Activated gamma-delta T cell (primary cell): ENCODE results near the gene ERAL1.
"Not testable (repeated sequence)": the region's sequence is repeated elsewhere in the genome, so short reads cannot be mapped to it uniquely, and the experiment has no call there.

Experiments used
- DNase-seq: peaks from one replicate; lab custom pipeline; 2025; lab: John Stamatoyannopoulos, UW

ERAL1 gene

GRCh38 chr17:28853295-28853694 lies 1.5 kb upstream of the ERAL1 start:
- no peak for DNase-seq

GRCh38 chr17:28855336-28855679 lies 492 bp downstream of the ERAL1 start:
- no peak for DNase-seq

GRCh38 chr17:28856028-28856574 lies 1.3 kb downstream of the ERAL1 start:
- DNase-seq, result no peak

GRCh38 chr17:28857905-28858800 lies 3.3 kb downstream of the ERAL1 start:
- no peak for DNase-seq

- DNase-seq, result no peak
Observed at GRCh38 chr17:28858801-28859355, 4.1 kb downstream of the ERAL1 start.

GRCh38 chr17:28860363-28860808 lies 5.6 kb downstream of the ERAL1 start:
- DNase-seq, result no peak

- DNase-seq, result no peak
Observed at GRCh38 chr17:28861393-28862203, 6.8 kb downstream of the ERAL1 start.

GRCh38 chr17:28862561-28862960 lies 7.7 kb downstream of the ERAL1 start:
- no peak for DNase-seq

- DNase-seq, result no peak
Observed at GRCh38 chr17:28863953-28864352, 9.1 kb downstream of the ERAL1 start.

- DNase-seq, result no peak
Observed at GRCh38 chr17:28864991-28865849, 10.4 kb downstream of the ERAL1 start.

GRCh38 chr17:28865946-28866752 lies 11.3 kb downstream of the ERAL1 start:
- no peak for DNase-seq

- no peak for DNase-seq
Observed at GRCh38 chr17:28867276-28867675, 12.5 kb downstream of the ERAL1 start.

- no peak for DNase-seq
Observed at GRCh38 chr17:28871056-28871579, 16.3 kb downstream of the ERAL1 start.

- no peak for DNase-seq
Observed at GRCh38 chr17:28873839-28874238, 19.0 kb downstream of the ERAL1 start.

GRCh38 chr17:28874750-28875149 lies 19.9 kb downstream of the ERAL1 start:
- no peak for DNase-seq

- no peak for DNase-seq
Observed at GRCh38 chr17:28875848-28876550, 21.2 kb downstream of the ERAL1 start.

- DNase-seq, result not testable (repeated sequence)
Observed at GRCh38 chr17:28877150-28877711, 22.4 kb downstream of the ERAL1 start.

GRCh38 chr17:28878158-28878910 lies 23.5 kb downstream of the ERAL1 start:
- no peak for DNase-seq

GRCh38 chr17:28878981-28879380 lies 24.2 kb downstream of the ERAL1 start:
- DNase-seq, result no peak
